Measurements from ENCODE around the gene DDX47.
"Not testable (repeated sequence)": the region's sequence is repeated elsewhere in the genome, so short reads cannot be mapped to it uniquely, and the experiment has no call there.

Gene DDX47

GRCh38 chr12:12823811-12824210, 10.7 kb downstream of the DDX47 start:
- DNase-seq, result no peak

- no peak for DNase-seq
These were observed 22.4 kb downstream of the DDX47 start for GRCh38 chr12:12835378-12836146.

GRCh38 chr12:12836571-12836970, 23.4 kb downstream of the DDX47 start:
- no peak for DNase-seq

- peak; percentile 18 to 23 for DNase-seq
These were observed 24.1 kb downstream of the DDX47 start for GRCh38 chr12:12837025-12837812.

GRCh38 chr12:12837813-12838153, 24.6 kb downstream of the DDX47 start:
- no peak for DNase-seq

- DNase-seq, result no peak
These were observed 25.9 kb downstream of the DDX47 start for GRCh38 chr12:12839003-12839395.

GRCh38 chr12:12839439-12839838, 26.3 kb downstream of the DDX47 start:
- DNase-seq, result not testable (repeated sequence)

GRCh38 chr12:12839873-12840579, 26.9 kb downstream of the DDX47 start:
- no peak for DNase-seq

GRCh38 chr12:12840580-12840899, 27.4 kb downstream of the DDX47 start:
- no peak for DNase-seq

GRCh38 chr12:12841428-12841827, 28.3 kb downstream of the DDX47 start:
- not testable (repeated sequence) for DNase-seq

- DNase-seq, result no peak
These were observed 32.7 kb downstream of the DDX47 start for GRCh38 chr12:12845794-12846243.

- not testable (repeated sequence) for DNase-seq
These were observed 33.6 kb downstream of the DDX47 start for GRCh38 chr12:12846780-12847179.

GRCh38 chr12:12853435-12853834, 40.3 kb downstream of the DDX47 start:
- no peak for DNase-seq

- DNase-seq, result no peak
These were observed 46.5 kb downstream of the DDX47 start for GRCh38 chr12:12859690-12860089.

GRCh38 chr12:12864243-12864642, 51.1 kb downstream of the DDX47 start:
- no peak for DNase-seq

- no peak for DNase-seq
These were observed 55.5 kb downstream of the DDX47 start for GRCh38 chr12:12868477-12869235.

GRCh38 chr12:12870465-12870864, 57.3 kb downstream of the DDX47 start:
- DNase-seq, result no peak

- no peak for DNase-seq
These were observed 58.5 kb downstream of the DDX47 start for GRCh38 chr12:12871587-12872138.

GRCh38 chr12:12872139-12872933, 59.2 kb downstream of the DDX47 start:
- no peak for DNase-seq

GRCh38 chr12:12872934-12873275, 59.8 kb downstream of the DDX47 start:
- DNase-seq, result no peak

- no peak for DNase-seq
These were observed 60.9 kb downstream of the DDX47 start for GRCh38 chr12:12874029-12874428.

GRCh38 chr12:12875301-12875700, 62.2 kb downstream of the DDX47 start:
- DNase-seq, result not testable (repeated sequence)
